ENCODE measurements around the gene BICD2. TPM values are rescaled to one million over a fixed set of nuclear protein-coding genes. Genes with fewer than 3 reads are reported as not detected.

BICD2 gene
- total and polyA plus RNA-seq, 2 of the 13 experiments (the other 11 are each of a cell fraction or from before 2014, with no cell fraction given), result 5.1 to 17.4 TPM

GRCh38 chr9:92669890-92670708 lies 94.5 kb downstream of the BICD2 start, which contains the start of gene IPPK (continued):
- TF ChIP-seq REST (IDR thresholded peaks at IDR 0.05; ENCODE audit: borderline replicate concordance in 1 of 2, low read depth in 1 of 2, low read length in 2 of 2), result no peak
- no peak for TF ChIP-seq ZNF17 (CRISPR knock-in tag; IDR thresholded peaks at IDR 0.05)
- peak; percentile 74 for TF ChIP-seq TFDP2 (CRISPR knock-in tag; IDR thresholded peaks at IDR 0.05)
- peak; percentile 91 for TF ChIP-seq KDM2A (CRISPR knock-in tag; IDR thresholded peaks at IDR 0.05; ENCODE audit: borderline replicate concordance, low read depth)
- no peak for TF ChIP-seq POLR2AphosphoS2 (IDR thresholded peaks at IDR 0.05; ENCODE audit: low read depth, low read length)
- TF ChIP-seq MXI1 (IDR thresholded peaks at IDR 0.05; ENCODE audit: borderline replicate concordance, low read depth, low read length), result peak; percentile 89; the same call in 2 of the 3 replicates
- TF ChIP-seq YEATS4 (CRISPR knock-in tag; IDR thresholded peaks at IDR 0.05; ENCODE audit: borderline replicate concordance), result peak; percentile 69
- TF ChIP-seq ZNF143 (CRISPR knock-in tag; IDR thresholded peaks at IDR 0.05), result peak; percentile 83
- no peak for TF ChIP-seq ZFP41 (CRISPR knock-in tag; IDR thresholded peaks at IDR 0.05; ENCODE audit: borderline replicate concordance)
- no peak for TF ChIP-seq ZNF512 (CRISPR knock-in tag; IDR thresholded peaks at IDR 0.05)
- TF ChIP-seq, protein P1, sequence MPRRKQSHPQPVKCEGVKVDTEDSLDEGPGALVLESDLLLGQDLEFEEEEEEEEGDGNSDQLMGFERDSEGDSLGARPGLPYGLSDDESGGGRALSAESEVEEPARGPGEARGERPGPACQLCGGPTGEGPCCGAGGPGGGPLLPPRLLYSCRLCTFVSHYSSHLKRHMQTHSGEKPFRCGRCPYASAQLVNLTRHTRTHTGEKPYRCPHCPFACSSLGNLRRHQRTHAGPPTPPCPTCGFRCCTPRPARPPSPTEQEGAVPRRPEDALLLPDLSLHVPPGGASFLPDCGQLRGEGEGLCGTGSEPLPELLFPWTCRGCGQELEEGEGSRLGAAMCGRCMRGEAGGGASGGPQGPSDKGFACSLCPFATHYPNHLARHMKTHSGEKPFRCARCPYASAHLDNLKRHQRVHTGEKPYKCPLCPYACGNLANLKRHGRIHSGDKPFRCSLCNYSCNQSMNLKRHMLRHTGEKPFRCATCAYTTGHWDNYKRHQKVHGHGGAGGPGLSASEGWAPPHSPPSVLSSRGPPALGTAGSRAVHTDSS (CRISPR knock-in tag; conservative IDR thresholded peaks at IDR 0.05), result no peak
- no peak for TF ChIP-seq AKNA (CRISPR knock-in tag; IDR thresholded peaks at IDR 0.05; ENCODE audit: borderline replicate concordance)
- no peak for TF ChIP-seq SMYD3 (CRISPR knock-in tag; IDR thresholded peaks at IDR 0.05)
- TF ChIP-seq TP53 (CRISPR knock-in tag; conservative IDR thresholded peaks at IDR 0.05), result 0 out of 2 replicates have a peak, but pooled peaks have one; percentile 54

Measured in HepG2 (cell line).